HFF-Myc (cell line): ENCODE results near the gene DCAF6.
A peak's percentile ranks its signal among the peaks of the same experiment; 100 is the strongest.
"Not testable (repeated sequence)": the region's sequence is repeated elsewhere in the genome, so short reads cannot be mapped to it uniquely, and the experiment has no call there.

Source experiments
- DNase-seq: peaks from one replicate; pipeline ENCODE4 v3.0.0-alpha.2; 2011; ENCODE audit warnings: low read depth; ENCODE audit errors: extremely low read depth
- H3K4me3 ChIP-seq: replicated peaks from 2 replicates; pipeline ENCODE4 v1.5.1; 2011; ENCODE audit warnings: low read depth, mild to moderate bottlenecking, control low read depth, low read length
- CTCF ChIP-seq: IDR thresholded peaks from 2 replicates; pipeline ENCODE4 v1.5.1; 2012; ENCODE audit warnings: mild to moderate bottlenecking, low read depth, low read length, control low read depth; ENCODE audit errors: missing control alignments

Gene DCAF6, protein sequence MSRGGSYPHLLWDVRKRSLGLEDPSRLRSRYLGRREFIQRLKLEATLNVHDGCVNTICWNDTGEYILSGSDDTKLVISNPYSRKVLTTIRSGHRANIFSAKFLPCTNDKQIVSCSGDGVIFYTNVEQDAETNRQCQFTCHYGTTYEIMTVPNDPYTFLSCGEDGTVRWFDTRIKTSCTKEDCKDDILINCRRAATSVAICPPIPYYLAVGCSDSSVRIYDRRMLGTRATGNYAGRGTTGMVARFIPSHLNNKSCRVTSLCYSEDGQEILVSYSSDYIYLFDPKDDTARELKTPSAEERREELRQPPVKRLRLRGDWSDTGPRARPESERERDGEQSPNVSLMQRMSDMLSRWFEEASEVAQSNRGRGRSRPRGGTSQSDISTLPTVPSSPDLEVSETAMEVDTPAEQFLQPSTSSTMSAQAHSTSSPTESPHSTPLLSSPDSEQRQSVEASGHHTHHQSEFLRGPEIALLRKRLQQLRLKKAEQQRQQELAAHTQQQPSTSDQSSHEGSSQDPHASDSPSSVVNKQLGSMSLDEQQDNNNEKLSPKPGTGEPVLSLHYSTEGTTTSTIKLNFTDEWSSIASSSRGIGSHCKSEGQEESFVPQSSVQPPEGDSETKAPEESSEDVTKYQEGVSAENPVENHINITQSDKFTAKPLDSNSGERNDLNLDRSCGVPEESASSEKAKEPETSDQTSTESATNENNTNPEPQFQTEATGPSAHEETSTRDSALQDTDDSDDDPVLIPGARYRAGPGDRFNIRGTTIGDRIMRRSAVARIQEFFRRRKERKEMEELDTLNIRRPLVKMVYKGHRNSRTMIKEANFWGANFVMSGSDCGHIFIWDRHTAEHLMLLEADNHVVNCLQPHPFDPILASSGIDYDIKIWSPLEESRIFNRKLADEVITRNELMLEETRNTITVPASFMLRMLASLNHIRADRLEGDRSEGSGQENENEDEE

DNA sequence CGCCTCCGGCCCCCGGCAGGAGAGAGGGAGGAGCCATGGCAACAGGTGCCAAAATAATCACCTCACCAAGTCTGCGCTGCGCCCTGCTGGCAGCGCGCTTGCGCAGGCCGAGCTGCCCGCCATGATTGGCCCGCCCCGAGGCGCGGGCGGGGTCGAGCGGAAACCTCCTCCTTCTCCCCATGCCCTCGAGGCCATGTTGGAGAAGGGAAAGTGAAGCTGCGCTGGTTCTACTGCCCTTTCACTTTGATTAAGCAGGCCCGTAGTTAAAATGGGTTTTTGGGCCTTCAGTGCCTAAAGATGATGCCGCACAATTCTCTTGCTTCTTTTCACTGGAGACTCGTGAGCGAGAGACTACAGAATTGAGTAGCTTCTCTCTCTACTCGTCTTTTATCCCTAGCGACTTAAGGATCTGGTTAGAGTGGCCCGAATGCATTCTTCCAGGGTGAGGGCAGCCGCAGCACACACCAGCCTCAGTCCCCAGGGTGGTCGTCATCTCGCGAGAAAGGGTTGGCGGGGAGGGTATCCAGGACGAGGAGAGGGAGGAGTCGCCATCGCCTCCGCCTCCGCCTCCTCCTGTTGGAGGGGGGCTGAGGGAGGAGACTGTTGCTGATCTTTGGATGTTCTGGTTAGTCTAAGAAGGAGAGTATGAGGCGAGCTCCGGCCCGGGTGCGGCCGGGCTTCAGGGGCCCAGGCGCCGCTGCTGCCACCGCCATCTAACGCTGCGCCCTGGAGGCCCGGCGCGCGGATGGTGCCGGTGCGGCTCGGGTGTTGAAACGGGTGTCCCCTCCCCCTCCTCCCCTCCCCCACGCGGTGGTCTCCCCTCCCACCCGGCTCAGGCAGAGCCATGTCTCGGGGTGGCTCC, at the start of gene DCAF6:
TSS of gene DCAF6 (plus strand) at position 616 of the 862 bp plus-strand sequence. CDS start at position 845, 229 bp downstream.
- peak; percentile 92 for DNase-seq
- H3K4me3 ChIP-seq, result peak within 1 kb of the TSS; percentile 88
- TF ChIP-seq CTCF, result no peak

DNA sequence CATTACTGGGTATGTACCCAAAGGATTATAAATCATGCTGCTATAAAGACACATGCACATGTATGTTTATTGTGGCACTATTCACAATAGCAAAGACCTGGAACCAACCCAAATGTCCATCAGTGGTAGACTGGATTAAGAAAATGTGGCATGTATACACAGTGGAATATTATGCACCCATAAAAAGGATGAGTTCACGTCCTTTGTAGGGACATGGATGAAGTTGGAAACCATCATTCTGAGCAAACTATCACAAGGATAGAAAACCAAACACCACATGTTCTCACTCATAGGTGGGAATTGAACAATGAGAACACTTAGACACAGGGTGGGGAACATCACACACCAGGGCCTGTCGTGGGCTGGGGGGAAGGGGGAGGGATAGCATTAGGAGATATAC, 49.3 kb upstream of the DCAF6 start:
- H3K4me3 ChIP-seq, result not testable (repeated sequence)

GRCh38 chr1:167890400-167890799, 46.1 kb upstream of the DCAF6 start:
- TF ChIP-seq CTCF, result no peak
- DNase-seq, result no peak
- no peak overlapping the region for H3K4me3 ChIP-seq

More for the DNA sequence above, 49.3 kb upstream of the DCAF6 start:
- DNase-seq, result not testable (repeated sequence)

GRCh38 chr1:167893798-167894197, 42.7 kb upstream of the DCAF6 start:
- no peak for TF ChIP-seq CTCF
- no peak for DNase-seq
- H3K4me3 ChIP-seq, result no peak overlapping the region

DNA sequence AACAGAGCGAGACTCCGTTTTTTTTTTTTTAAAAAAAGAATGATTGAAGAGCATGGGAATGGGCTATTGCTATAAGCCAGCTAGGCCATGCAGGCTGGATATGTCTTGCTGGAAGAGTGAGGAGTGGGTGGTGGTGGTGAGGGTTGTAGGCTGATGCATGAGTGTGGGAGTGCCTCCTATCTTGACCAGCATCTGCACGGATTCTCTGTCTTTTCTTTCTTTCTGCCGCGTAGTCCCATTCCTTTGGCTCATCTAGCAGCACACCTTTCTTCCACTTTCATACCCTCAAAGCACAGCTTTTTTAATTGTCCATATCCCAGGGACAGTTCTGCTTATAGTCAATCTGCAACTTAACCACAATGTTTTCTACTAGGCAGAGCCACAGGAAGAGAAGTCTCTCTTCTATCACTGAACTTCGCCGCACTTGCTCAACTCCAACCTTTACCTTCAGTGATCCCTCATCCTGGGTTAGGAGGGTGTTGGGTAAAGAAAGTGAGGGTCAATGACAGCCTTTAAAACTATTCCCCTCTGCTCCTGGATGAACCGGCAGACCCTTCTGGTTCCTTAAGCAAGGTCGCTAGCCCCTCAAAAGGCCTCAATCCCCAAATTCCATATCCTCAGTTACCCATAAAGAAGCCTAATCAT, 37.8 kb upstream of the DCAF6 start:
- no peak for DNase-seq
- TF ChIP-seq CTCF, result no peak
- no peak overlapping the region for H3K4me3 ChIP-seq

GRCh38 chr1:167899253-167899681, 37.2 kb upstream of the DCAF6 start:
- no peak for TF ChIP-seq CTCF

More at GRCh38 chr1:167899253-167899681, 37.2 kb upstream of the DCAF6 start:
- no peak overlapping the region for H3K4me3 ChIP-seq
- DNase-seq, result no peak
